Esophagus squamous epithelium (tissue), 5 donors: ENCODE measurements around the gene MKNK2. TPM values are rescaled to one million over a fixed set of nuclear protein-coding genes. Genes with fewer than 3 reads are reported as not detected.

Source experiments
- DNase-seq: peaks from one replicate; lab custom pipeline; 2025; lab: John Stamatoyannopoulos, UW
- H3K27ac ChIP-seq, 4 donors: fragments of 200-600 bp; sonication (generic); one replicate each; pipeline ENCODE4 v1.5.1; 2016 to 2019; ENCODE audit warnings: mild to moderate bottlenecking in 1 of 4
- H3K27me3 ChIP-seq, 4 donors: fragments of 200-600 bp; sonication (generic); 1 replicate in 3 of 4; 2 replicates in 1 of 4; pipeline versions ENCODE4 v1.5.1 to v1.6.0; 2017 to 2021; ENCODE audit warnings: antibody characterized with exemption in 1 of 4
- H3K36me3 ChIP-seq, 3 donors: fragments of 200-600 bp; sonication (generic); one replicate each; pipeline ENCODE4 v1.5.1; 2016 to 2019
- H3K4me1 ChIP-seq, 3 donors: fragments of 200-600 bp; sonication (generic); one replicate each; pipeline ENCODE4 v1.5.1; 2017 to 2019
- H3K4me3 ChIP-seq, 4 donors: fragments of 200-600 bp; sonication (generic); 1 replicate in 3 of 4; 2 replicates in 1 of 4; pipeline ENCODE4 v1.5.1; 2016 to 2019; ENCODE audit warnings: mild to moderate bottlenecking in 2 of 4, moderate library complexity in 1 of 4
- H3K9me3 ChIP-seq, 3 donors: fragments of 200-600 bp; sonication (generic); one replicate each; pipeline ENCODE4 v1.5.1; 2016 to 2019
- POLR2A ChIP-seq, 4 donors: fragments of 450-650 bp; IDR thresholded peaks; one replicate each; pipeline ENCODE4 v1.6.1; 2017; ENCODE audit warnings: antibody characterized with exemption in 4 of 4, mild to moderate bottlenecking in 4 of 4, moderate library complexity in 3 of 4
- WGBS, 2 donors: methylation state at CpG; one replicate each; pipeline ENCODE4 v1.1.5; 2018; 5-methylcytosine and 5-hydroxymethylcytosine counted together
- intact Hi-C: fragments of 100-400 bp; cut with DNase I; formaldehyde crosslinking; loops from one replicate; pipeline ENCODE4 v1.15.0; 2022
- total RNA-seq, 4 donors: library from RNA; depleted of rRNA; stranded (reverse); fragments of >200 nt; gene quantifications; one replicate each; pipeline ENCODE4 v1.1.0, GENCODE V29; 2016
- TF ChIP-seq, protein P1 (sequence below), 6 experiments: fragments of 450-650 bp in 4 of 6; fragments of 200-600 bp in 2 of 6; sonication (generic) in 2 of 6; IDR thresholded peaks; one replicate each; pipeline ENCODE4 v1.5.1; 2016 to 2019; ENCODE audit warnings: antibody characterized with exemption in 6 of 6, mild to moderate bottlenecking in 4 of 6, moderate library complexity in 4 of 6
- donor health status: DM: yes; HTN: yes; CAD: no.

MKNK2 gene
- total RNA-seq: 100 to 1,000 TPM; 147 to 300 (median 189) TPM

GRCh38 chr19:2050991-2051772, at the start of gene MKNK2:
MKNK2 (minus strand) TSS chr19:2051244; CDS start chr19:2050851, 393 bp downstream.
- Histone ChIP-seq H3K4me1 (peaks cover 78 to 89% (median 81%) of the 10 kb centered on the region in 3 donors), H3K27me3 (no peaks in the 10 kb centered on the region), H3K9me3 (no peaks in the 10 kb centered on the region), H3K4me3 (peak within 1 kb of the TSS; percentile 94 to 99 (median 98)), H3K36me3 (peaks cover 1 to 34% (median 10%) of the 10 kb centered on the region in 3 donors), H3K27ac (peak within 1 kb of the TSS; percentile 97 to 99 (median 99))
- intact Hi-C loops: no loop called here
- peak in 3 of 4 donors; percentile 97 to 99 (median 99) for TF ChIP-seq POLR2A (IDR thresholded peaks at IDR 0.05)
- TF ChIP-seq, protein P1, sequence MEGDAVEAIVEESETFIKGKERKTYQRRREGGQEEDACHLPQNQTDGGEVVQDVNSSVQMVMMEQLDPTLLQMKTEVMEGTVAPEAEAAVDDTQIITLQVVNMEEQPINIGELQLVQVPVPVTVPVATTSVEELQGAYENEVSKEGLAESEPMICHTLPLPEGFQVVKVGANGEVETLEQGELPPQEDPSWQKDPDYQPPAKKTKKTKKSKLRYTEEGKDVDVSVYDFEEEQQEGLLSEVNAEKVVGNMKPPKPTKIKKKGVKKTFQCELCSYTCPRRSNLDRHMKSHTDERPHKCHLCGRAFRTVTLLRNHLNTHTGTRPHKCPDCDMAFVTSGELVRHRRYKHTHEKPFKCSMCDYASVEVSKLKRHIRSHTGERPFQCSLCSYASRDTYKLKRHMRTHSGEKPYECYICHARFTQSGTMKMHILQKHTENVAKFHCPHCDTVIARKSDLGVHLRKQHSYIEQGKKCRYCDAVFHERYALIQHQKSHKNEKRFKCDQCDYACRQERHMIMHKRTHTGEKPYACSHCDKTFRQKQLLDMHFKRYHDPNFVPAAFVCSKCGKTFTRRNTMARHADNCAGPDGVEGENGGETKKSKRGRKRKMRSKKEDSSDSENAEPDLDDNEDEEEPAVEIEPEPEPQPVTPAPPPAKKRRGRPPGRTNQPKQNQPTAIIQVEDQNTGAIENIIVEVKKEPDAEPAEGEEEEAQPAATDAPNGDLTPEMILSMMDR (IDR thresholded peaks at IDR 0.05): peak; percentile 13 to 96 (median 72)
- WGBS, 2 donors: 30% methylated on average over 4 of the region's 93 CpGs; no CpG with 5 or more reads in 1 of the 2 donors
- peak; percentile 68 for DNase-seq

DNA sequence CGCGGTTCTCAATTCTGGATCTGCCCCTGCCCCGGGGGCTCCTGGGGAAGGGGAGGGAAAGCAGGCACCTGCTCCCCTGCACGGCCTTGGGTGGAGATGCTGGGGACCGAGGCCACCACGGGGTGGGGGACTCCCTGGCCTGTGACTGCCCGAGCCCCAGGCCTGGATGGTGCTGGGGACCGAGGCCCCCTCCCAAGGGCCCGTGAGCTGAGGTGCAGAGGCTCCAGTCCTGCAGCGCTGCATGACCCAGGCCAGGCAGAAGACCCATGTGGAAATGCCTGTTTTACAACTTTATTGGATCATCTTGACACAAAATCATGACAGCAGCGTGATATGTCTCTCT, 49.6 kb upstream of the MKNK2 start:
- H3K9me3 ChIP-seq: peaks cover 0 to 10% (median 0%) of the 10 kb centered on the region in 3 donors
- intact Hi-C loops: no loop called here
- no peak overlapping the region for H3K4me3 ChIP-seq
- 88 to 89% methylated on average over 1 of the region's 11 CpGs for WGBS, 2 donors
- no peak for DNase-seq
- H3K4me1 ChIP-seq: peaks cover 9 to 16% (median 10%) of the 10 kb centered on the region in 3 donors
- no peaks in the 10 kb centered on the region for H3K27me3 ChIP-seq
- H3K27ac ChIP-seq: no peak overlapping the region
- TF ChIP-seq POLR2A (IDR thresholded peaks at IDR 0.05): no peak
- TF ChIP-seq, protein P1 (IDR thresholded peaks at IDR 0.05): no peak
- H3K36me3 ChIP-seq: peaks cover 20 to 69% (median 26%) of the 10 kb centered on the region in 3 donors

DNA sequence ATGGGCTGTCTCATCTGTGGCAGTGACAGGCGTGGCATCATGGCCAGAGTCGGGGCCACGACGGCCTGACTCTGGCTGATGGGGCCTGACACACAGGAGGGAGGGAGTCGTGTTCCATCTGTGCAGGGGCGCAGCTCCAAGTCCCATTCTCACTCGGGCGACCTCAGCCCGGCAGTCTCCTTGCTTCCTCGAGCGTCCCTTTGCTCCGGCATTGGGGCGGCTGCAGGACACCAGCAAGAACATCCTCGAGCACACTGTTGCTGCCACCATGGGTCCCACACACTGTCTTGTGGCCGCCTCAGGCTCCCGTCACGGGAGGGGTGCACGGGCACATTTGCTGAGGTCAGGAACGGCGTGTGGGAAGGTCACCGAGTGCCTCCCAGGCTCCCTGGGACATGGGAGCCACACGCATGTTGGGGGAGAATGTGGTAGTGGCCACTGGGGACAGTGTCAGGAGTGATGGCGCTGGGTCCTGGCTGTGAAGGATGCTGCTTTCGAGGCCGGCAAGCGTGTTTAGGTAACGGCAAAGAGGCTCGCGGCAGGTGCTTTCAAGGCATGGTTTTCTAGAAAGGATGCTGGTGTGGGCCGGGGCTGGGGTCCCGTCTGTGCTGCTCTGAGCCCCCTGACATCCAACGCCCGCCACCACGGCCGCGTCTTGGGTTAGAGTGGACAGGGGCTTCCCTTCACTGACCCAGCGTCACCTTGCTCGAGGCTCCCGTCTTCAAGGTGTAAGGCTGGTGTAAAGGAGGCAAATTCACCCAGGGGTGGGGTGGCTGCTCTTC, 49.1 kb upstream of the MKNK2 start:
- H3K27me3 ChIP-seq: no peaks in the 10 kb centered on the region
- WGBS, 2 donors: 88 to 89% methylated on average over 8 to 14 of the region's 39 CpGs

GRCh38 chr19:2099054-2099501, 48.0 kb upstream of the MKNK2 start:
- peaks cover 20 to 53% (median 26%) of the 10 kb centered on the region in 3 donors for H3K36me3 ChIP-seq
- no peak for DNase-seq
- no peak overlapping the region for H3K4me3 ChIP-seq
- H3K27ac ChIP-seq: peak overlapping the region in 1 of 4 donors; percentile 9
- TF ChIP-seq, protein P1 (IDR thresholded peaks at IDR 0.05): no peak
- peaks cover 16 to 32% (median 23%) of the 10 kb centered on the region in 3 donors for H3K4me1 ChIP-seq
- no peaks in the 10 kb centered on the region for H3K27me3 ChIP-seq
- intact Hi-C loops: no loop called here
- no peaks in the 10 kb centered on the region for H3K9me3 ChIP-seq
- 60 to 85% methylated on average over 1 to 4 of the region's 16 CpGs for WGBS, 2 donors

More for the DNA sequence above, 49.1 kb upstream of the MKNK2 start:
- TF ChIP-seq, protein P1 (IDR thresholded peaks at IDR 0.05): no peak
- no peak for TF ChIP-seq POLR2A (IDR thresholded peaks at IDR 0.05)
- H3K36me3 ChIP-seq: peaks cover 20 to 64% (median 26%) of the 10 kb centered on the region in 3 donors
- H3K9me3 ChIP-seq: peaks cover 0 to 4% (median 0%) of the 10 kb centered on the region in 3 donors
- H3K4me3 ChIP-seq: no peak overlapping the region
- H3K4me1 ChIP-seq: peaks cover 12 to 21% (median 14%) of the 10 kb centered on the region in 3 donors
- DNase-seq: no peak
- H3K27ac ChIP-seq: no peak overlapping the region
- intact Hi-C loops: no loop called here
